ENCODE results near the gene TSPAN10. TPM values are rescaled to one million over a fixed set of nuclear protein-coding genes. Genes with fewer than 3 reads are reported as not detected.

Gene TSPAN10
- total RNA-seq, 1 donor from 2014 or later = 4.0 TPM

GRCh38 chr17:81686614-81687013, 49.6 kb downstream of the TSPAN10 start:
- no peak for TF ChIP-seq CTCF (IDR thresholded peaks at IDR 0.05; ENCODE audit: unreplicated experiment)
- DNase-seq (ENCODE audit: low spot score, unreplicated experiment) = no peak
- Mint-ChIP-seq H3K4me1 (ENCODE audit: low read depth) (peaks cover 13% of the 10 kb centered on the region), H3K27me3 (no peaks in the 10 kb centered on the region), H3K9me3 (ENCODE audit: low read depth) (no peaks in the 10 kb centered on the region), H3K36me3 (ENCODE audit: insufficient read depth) (peaks cover 14% of the 10 kb centered on the region), H3K27ac (no peak overlapping the region), H3K4me3 (ENCODE audit: low read depth) (no peak overlapping the region)

GRCh38 chr17:81687770-81688541, 51.0 kb downstream of the TSPAN10 start:
- no peak overlapping the region for H3K27ac Mint-ChIP-seq
- H3K9me3 Mint-ChIP-seq (ENCODE audit: low read depth) = no peaks in the 10 kb centered on the region
- peaks cover 9% of the 10 kb centered on the region for H3K4me1 Mint-ChIP-seq (ENCODE audit: low read depth)
- no peak for TF ChIP-seq CTCF (IDR thresholded peaks at IDR 0.05; ENCODE audit: unreplicated experiment)
- no peak overlapping the region for H3K4me3 Mint-ChIP-seq (ENCODE audit: low read depth)
- DNase-seq (ENCODE audit: low spot score, unreplicated experiment) = no peak
- no peaks in the 10 kb centered on the region for H3K27me3 Mint-ChIP-seq
- H3K36me3 Mint-ChIP-seq (ENCODE audit: insufficient read depth) = peaks cover 16% of the 10 kb centered on the region

GRCh38 chr17:81688616-81689015, 51.6 kb downstream of the TSPAN10 start:
- Mint-ChIP-seq H3K36me3 (ENCODE audit: insufficient read depth) (peaks cover 16% of the 10 kb centered on the region), H3K27ac (no peak overlapping the region), H3K4me1 (ENCODE audit: low read depth) (peaks cover 9% of the 10 kb centered on the region), H3K4me3 (ENCODE audit: low read depth) (no peak overlapping the region), H3K27me3 (no peaks in the 10 kb centered on the region), H3K9me3 (ENCODE audit: low read depth) (no peaks in the 10 kb centered on the region)
- no peak for TF ChIP-seq CTCF (IDR thresholded peaks at IDR 0.05; ENCODE audit: unreplicated experiment)
- DNase-seq (ENCODE audit: low spot score, unreplicated experiment) = no peak

GRCh38 chr17:81690066-81690465, 53.1 kb downstream of the TSPAN10 start:
- no peak for DNase-seq (ENCODE audit: low spot score, unreplicated experiment)
- Mint-ChIP-seq H3K36me3 (ENCODE audit: insufficient read depth) (peaks cover 16% of the 10 kb centered on the region), H3K4me3 (ENCODE audit: low read depth) (no peak overlapping the region)

GRCh38 chr17:81690549-81690948, 53.6 kb downstream of the TSPAN10 start:
- Mint-ChIP-seq H3K4me3 (ENCODE audit: low read depth) (no peak overlapping the region), H3K27me3 (no peaks in the 10 kb centered on the region), H3K4me1 (ENCODE audit: low read depth) (no peaks in the 10 kb centered on the region), H3K9me3 (ENCODE audit: low read depth) (no peaks in the 10 kb centered on the region), H3K36me3 (ENCODE audit: insufficient read depth) (peaks cover 16% of the 10 kb centered on the region), H3K27ac (no peak overlapping the region)
- no peak for TF ChIP-seq CTCF (IDR thresholded peaks at IDR 0.05; ENCODE audit: unreplicated experiment)
- DNase-seq (ENCODE audit: low spot score, unreplicated experiment) = no peak

More at GRCh38 chr17:81690066-81690465, 53.1 kb downstream of the TSPAN10 start:
- no peaks in the 10 kb centered on the region for H3K9me3 Mint-ChIP-seq (ENCODE audit: low read depth)
- TF ChIP-seq CTCF (IDR thresholded peaks at IDR 0.05; ENCODE audit: unreplicated experiment) = no peak
- H3K27me3 Mint-ChIP-seq = no peaks in the 10 kb centered on the region
- H3K4me1 Mint-ChIP-seq (ENCODE audit: low read depth) = no peaks in the 10 kb centered on the region
- no peak overlapping the region for H3K27ac Mint-ChIP-seq
